OCI-LY3 (cell line): ENCODE results near the gene SMAD3.

ENCODE experiments used
- EZH2phosphoT487 ChIP-seq: fragments of 200-600 bp; shearing (Covaris generic); IDR thresholded peaks from 2 replicates; pipeline ENCODE4 v1.6.1; 2018; ENCODE audit warnings: antibody characterized with exemption, mixed run types, low read depth
- TF ChIP-seq, protein P1 (sequence below): fragments of 200-600, 300-600 bp; sonication (generic); IDR thresholded peaks from 2 replicates; pipeline ENCODE4 v1.5.1; 2014; ENCODE audit warnings: antibody characterized with exemption, low read length, low read depth

DNA sequence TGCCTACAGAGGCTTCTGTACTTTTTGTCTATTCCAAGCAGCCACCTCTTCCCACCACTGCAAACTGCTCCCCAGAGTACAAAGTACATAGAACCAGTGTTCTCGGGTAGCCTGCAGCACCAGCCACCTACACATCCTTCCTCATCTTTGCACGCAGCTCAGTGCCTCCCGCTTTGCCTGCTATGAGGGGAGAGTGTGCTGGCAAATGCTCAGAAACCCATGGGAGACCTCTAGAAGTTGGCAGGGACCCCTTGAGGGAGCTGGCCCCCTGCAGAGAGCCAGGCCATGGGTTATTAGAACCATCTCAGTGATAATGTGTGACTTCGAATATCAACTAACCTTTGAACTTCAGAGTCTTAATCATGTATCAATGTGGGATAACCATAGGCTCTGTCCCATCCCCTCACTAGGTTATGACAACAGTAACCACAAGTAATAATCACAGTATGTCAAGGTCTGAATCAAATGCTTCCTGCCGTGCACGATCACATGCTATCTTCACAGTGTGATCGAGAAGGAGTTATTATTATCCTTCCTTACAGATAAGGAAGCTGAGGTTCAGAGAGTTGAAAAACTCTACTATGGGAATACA is 22.8 kb upstream of the SMAD3 start:
- TF ChIP-seq, protein P1, sequence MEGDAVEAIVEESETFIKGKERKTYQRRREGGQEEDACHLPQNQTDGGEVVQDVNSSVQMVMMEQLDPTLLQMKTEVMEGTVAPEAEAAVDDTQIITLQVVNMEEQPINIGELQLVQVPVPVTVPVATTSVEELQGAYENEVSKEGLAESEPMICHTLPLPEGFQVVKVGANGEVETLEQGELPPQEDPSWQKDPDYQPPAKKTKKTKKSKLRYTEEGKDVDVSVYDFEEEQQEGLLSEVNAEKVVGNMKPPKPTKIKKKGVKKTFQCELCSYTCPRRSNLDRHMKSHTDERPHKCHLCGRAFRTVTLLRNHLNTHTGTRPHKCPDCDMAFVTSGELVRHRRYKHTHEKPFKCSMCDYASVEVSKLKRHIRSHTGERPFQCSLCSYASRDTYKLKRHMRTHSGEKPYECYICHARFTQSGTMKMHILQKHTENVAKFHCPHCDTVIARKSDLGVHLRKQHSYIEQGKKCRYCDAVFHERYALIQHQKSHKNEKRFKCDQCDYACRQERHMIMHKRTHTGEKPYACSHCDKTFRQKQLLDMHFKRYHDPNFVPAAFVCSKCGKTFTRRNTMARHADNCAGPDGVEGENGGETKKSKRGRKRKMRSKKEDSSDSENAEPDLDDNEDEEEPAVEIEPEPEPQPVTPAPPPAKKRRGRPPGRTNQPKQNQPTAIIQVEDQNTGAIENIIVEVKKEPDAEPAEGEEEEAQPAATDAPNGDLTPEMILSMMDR: no peak
- TF ChIP-seq EZH2phosphoT487: no peak
